Nephron progenitor cell (in vitro differentiated cells): Measurements from ENCODE around the gene MACROD2.

Experiments used
- DNase-seq: peaks from one replicate; pipeline ENCODE4 v3.0.0; 2021
- H3K27ac Mint-ChIP-seq: 2 replicates; pipeline ENCODE4 v1.8.0; 2021; ENCODE audit warnings: mild to moderate bottlenecking, moderate library complexity, mixed read lengths
- H3K27me3 Mint-ChIP-seq: 2 replicates; pipeline ENCODE4 v1.8.0; 2021; ENCODE audit warnings: mild to moderate bottlenecking, low read depth, mixed read lengths; ENCODE audit not compliant: poor library complexity
- H3K36me3 Mint-ChIP-seq: 2 replicates; pipeline ENCODE4 v1.8.0; 2021; ENCODE audit warnings: low read depth, mixed read lengths
- H3K4me1 Mint-ChIP-seq: 2 replicates; pipeline ENCODE4 v1.8.0; 2021; ENCODE audit warnings: mixed read lengths
- H3K4me3 Mint-ChIP-seq: 2 replicates; pipeline ENCODE4 v1.8.0; 2021; ENCODE audit warnings: mild to moderate bottlenecking, moderate library complexity, mixed read lengths
- H3K9me3 Mint-ChIP-seq: 2 replicates; pipeline ENCODE4 v1.8.0; 2021; ENCODE audit warnings: mild to moderate bottlenecking, moderate library complexity, mixed read lengths
- TF ChIP-seq, protein P1 (sequence below): fragments of 200-600 bp; sonication (generic); IDR thresholded peaks from 2 replicates; pipeline ENCODE4 v1.5.0; 2021; ENCODE audit warnings: antibody characterized with exemption

Gene MACROD2

DNA sequence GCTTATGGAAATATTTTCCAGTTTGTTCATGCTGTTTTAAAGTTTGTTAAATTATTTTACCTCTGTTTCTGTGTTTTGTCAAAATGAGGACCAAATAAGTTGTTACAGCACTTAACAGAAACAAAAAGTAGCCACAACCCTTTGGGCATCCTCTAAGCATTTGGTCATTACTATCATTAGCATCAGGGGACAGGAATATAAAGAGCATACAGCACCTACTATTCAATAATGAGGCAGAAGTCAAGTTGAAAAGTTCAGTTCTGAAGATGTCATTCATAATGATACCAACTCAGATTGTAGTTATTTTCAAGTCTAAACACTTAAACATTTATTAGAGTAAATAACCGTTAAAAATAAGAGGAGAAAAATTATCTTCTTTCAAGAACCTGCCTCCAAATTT lies 1204.4 kb downstream of the MACROD2 start:
- no peak overlapping the region for H3K27ac Mint-ChIP-seq
- DNase-seq: no peak
- TF ChIP-seq, protein P1, sequence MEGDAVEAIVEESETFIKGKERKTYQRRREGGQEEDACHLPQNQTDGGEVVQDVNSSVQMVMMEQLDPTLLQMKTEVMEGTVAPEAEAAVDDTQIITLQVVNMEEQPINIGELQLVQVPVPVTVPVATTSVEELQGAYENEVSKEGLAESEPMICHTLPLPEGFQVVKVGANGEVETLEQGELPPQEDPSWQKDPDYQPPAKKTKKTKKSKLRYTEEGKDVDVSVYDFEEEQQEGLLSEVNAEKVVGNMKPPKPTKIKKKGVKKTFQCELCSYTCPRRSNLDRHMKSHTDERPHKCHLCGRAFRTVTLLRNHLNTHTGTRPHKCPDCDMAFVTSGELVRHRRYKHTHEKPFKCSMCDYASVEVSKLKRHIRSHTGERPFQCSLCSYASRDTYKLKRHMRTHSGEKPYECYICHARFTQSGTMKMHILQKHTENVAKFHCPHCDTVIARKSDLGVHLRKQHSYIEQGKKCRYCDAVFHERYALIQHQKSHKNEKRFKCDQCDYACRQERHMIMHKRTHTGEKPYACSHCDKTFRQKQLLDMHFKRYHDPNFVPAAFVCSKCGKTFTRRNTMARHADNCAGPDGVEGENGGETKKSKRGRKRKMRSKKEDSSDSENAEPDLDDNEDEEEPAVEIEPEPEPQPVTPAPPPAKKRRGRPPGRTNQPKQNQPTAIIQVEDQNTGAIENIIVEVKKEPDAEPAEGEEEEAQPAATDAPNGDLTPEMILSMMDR: no peak
- no peaks in the 10 kb centered on the region for H3K9me3 Mint-ChIP-seq
- H3K27me3 Mint-ChIP-seq: no peaks in the 10 kb centered on the region
- no peak overlapping the region for H3K4me3 Mint-ChIP-seq
- H3K4me1 Mint-ChIP-seq: no peaks in the 10 kb centered on the region
- H3K36me3 Mint-ChIP-seq: no peaks in the 10 kb centered on the region

DNA sequence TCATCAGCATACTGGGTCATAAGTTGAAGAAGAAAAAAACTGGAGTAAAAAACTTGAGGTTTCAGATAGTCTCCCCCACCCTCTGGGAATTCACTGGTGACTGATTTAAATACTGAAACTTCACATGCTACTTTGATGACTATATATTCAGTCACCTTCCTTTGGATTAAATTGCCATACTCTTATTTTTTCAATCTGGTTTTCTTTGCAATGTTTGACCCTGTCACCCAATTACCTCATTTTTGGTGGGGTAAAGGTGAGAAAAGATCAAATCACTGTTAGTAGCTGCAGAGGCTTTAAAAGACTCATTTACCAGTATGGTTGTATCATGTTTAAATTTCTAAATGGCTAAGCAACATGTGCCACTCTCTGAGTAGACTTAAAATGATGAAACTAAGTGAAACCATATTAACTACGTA lies 1204.8 kb downstream of the MACROD2 start:
- Mint-ChIP-seq H3K27ac (no peak overlapping the region), H3K4me1 (no peaks in the 10 kb centered on the region), H3K9me3 (no peaks in the 10 kb centered on the region)

GRCh38 chr20:15201602-15202001 lies 1206.3 kb downstream of the MACROD2 start:
- no peak for DNase-seq
- Mint-ChIP-seq H3K27me3 (no peaks in the 10 kb centered on the region), H3K4me1 (no peaks in the 10 kb centered on the region), H3K36me3 (no peaks in the 10 kb centered on the region), H3K9me3 (no peaks in the 10 kb centered on the region), H3K27ac (no peak overlapping the region), H3K4me3 (no peak overlapping the region)
- TF ChIP-seq, protein P1: no peak

More for the DNA sequence above, 1204.8 kb downstream of the MACROD2 start:
- TF ChIP-seq, protein P1: no peak
- H3K36me3 Mint-ChIP-seq: no peaks in the 10 kb centered on the region
- H3K4me3 Mint-ChIP-seq: no peak overlapping the region
- DNase-seq: no peak
- H3K27me3 Mint-ChIP-seq: no peaks in the 10 kb centered on the region

- Mint-ChIP-seq H3K4me3 (no peak overlapping the region), H3K36me3 (peaks cover 11% of the 10 kb centered on the region), H3K4me1 (no peaks in the 10 kb centered on the region), H3K27ac (no peak overlapping the region), H3K9me3 (peaks cover 16% of the 10 kb centered on the region), H3K27me3 (no peaks in the 10 kb centered on the region)
- TF ChIP-seq, protein P1: no peak
- no peak for DNase-seq
Observed at GRCh38 chr20:15204234-15204633, 1208.9 kb downstream of the MACROD2 start.

GRCh38 chr20:15205028-15205427 lies 1209.7 kb downstream of the MACROD2 start:
- TF ChIP-seq, protein P1: no peak
- Mint-ChIP-seq H3K9me3 (peaks cover 16% of the 10 kb centered on the region), H3K36me3 (peaks cover 11% of the 10 kb centered on the region), H3K4me1 (no peaks in the 10 kb centered on the region), H3K27me3 (no peaks in the 10 kb centered on the region), H3K4me3 (no peak overlapping the region), H3K27ac (no peak overlapping the region)
- DNase-seq: no peak

DNA sequence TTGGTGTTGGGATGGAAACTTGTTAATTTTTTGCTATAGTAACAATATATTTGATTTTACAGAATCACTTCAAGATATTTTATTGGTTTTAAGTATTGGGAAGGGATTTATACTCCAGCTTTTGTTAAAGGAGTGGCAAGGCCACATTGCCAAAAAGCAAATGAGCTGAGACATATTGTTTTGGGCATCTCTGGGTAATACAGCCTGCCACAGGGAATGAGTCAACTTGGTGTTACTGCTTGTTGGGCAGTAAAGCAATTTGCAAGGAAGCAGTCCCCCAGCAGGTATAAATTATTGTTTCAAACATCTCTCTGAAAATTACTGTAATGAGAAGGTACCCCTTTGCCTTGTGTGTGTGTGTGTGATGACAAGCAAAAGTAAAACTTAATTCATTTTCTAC lies 1210.4 kb downstream of the MACROD2 start:
- TF ChIP-seq, protein P1: no peak
- Mint-ChIP-seq H3K27me3 (no peaks in the 10 kb centered on the region), H3K36me3 (peaks cover 11% of the 10 kb centered on the region)

More for the DNA sequence above, 1210.4 kb downstream of the MACROD2 start:
- Mint-ChIP-seq H3K4me1 (no peaks in the 10 kb centered on the region), H3K27ac (no peak overlapping the region), H3K9me3 (peaks cover 16% of the 10 kb centered on the region), H3K4me3 (no peak overlapping the region)
- DNase-seq: no peak
